ENCODE results near the gene CELA3A. TPM values are rescaled to one million over a fixed set of nuclear protein-coding genes. Genes with fewer than 3 reads are reported as not detected.

The CELA3A gene
- total and polyA plus RNA-seq, 2 of the 13 experiments (the other 11 are each of a cell fraction or from before 2014, with no cell fraction given), result 0.09 TPM; not detected in 1

DNA sequence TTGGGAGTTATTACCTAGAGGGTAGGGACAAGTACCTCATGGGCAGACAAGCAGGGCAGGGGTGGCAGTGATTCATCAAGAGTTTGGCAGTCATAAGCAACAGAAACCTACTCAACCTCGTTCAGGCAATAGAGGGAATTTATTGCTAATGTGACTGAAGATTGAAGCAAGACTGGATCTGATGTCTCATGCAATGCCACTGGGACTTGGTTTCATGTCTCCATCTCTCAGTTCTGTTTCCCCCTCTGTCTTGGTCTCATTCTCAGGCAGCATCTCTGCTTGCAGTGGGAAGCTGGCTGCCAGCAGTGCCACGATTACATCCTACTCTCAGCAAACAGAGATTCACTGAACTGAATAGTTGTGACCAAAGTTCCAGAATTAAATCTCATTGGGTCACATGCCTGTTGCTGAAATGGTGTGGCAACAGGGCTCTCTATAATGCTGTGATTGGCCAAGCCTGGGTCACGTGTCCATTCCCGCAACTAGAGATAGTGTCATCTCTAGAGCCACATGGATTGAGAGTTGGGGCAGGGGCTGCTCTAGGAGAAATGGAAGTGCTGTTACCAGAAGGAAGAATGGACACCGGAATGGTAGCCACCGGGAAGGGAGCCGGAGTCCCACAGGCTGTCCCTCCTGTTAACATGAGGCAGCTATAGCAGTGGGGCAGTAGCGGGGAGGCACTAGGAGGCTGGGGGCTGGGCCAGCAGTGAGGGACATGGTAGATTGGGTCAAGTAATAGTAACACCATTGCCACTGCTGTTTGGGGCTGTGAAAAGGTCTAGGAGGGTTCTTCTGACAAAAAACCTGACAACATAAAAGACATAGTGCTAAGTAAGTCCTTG, 47.1 kb downstream of the CELA3A start (continued):
- TF ChIP-seq, protein P1, sequence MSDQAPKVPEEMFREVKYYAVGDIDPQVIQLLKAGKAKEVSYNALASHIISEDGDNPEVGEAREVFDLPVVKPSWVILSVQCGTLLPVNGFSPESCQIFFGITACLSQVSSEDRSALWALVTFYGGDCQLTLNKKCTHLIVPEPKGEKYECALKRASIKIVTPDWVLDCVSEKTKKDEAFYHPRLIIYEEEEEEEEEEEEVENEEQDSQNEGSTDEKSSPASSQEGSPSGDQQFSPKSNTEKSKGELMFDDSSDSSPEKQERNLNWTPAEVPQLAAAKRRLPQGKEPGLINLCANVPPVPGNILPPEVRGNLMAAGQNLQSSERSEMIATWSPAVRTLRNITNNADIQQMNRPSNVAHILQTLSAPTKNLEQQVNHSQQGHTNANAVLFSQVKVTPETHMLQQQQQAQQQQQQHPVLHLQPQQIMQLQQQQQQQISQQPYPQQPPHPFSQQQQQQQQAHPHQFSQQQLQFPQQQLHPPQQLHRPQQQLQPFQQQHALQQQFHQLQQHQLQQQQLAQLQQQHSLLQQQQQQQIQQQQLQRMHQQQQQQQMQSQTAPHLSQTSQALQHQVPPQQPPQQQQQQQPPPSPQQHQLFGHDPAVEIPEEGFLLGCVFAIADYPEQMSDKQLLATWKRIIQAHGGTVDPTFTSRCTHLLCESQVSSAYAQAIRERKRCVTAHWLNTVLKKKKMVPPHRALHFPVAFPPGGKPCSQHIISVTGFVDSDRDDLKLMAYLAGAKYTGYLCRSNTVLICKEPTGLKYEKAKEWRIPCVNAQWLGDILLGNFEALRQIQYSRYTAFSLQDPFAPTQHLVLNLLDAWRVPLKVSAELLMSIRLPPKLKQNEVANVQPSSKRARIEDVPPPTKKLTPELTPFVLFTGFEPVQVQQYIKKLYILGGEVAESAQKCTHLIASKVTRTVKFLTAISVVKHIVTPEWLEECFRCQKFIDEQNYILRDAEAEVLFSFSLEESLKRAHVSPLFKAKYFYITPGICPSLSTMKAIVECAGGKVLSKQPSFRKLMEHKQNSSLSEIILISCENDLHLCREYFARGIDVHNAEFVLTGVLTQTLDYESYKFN (CRISPR knock-in tag; conservative IDR thresholded peaks at IDR 0.05), result no peak
- TF ChIP-seq, protein P2, sequence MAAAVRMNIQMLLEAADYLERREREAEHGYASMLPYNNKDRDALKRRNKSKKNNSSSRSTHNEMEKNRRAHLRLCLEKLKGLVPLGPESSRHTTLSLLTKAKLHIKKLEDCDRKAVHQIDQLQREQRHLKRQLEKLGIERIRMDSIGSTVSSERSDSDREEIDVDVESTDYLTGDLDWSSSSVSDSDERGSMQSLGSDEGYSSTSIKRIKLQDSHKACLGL (CRISPR knock-in tag; IDR thresholded peaks at IDR 0.05), result 0 out of 2 replicates have a peak, but pooled peaks have one; percentile 46
- TF ChIP-seq GATA4 (IDR thresholded peaks at IDR 0.05; ENCODE audit: borderline replicate concordance, low read depth) (no peak), POLR2AphosphoS2 (IDR thresholded peaks at IDR 0.05; ENCODE audit: low read depth, low read length) (no peak), ZNF44 (CRISPR knock-in tag; IDR thresholded peaks at IDR 0.05) (no peak), ZNF644 (CRISPR knock-in tag; IDR thresholded peaks at IDR 0.05; ENCODE audit: low read depth) (0 out of 2 replicates have a peak, but pooled peaks have one; percentile 57), ZNF546 (CRISPR knock-in tag; conservative IDR thresholded peaks at IDR 0.05) (no peak), ZNF451 (CRISPR knock-in tag; IDR thresholded peaks at IDR 0.05) (no peak), KDM3A (CRISPR knock-in tag; IDR thresholded peaks at IDR 0.05; ENCODE audit: low read depth) (no peak), ZNF496 (CRISPR knock-in tag; IDR thresholded peaks at IDR 0.05; ENCODE audit: insufficient replicate concordance) (no peak), CEBPB (IDR thresholded peaks at IDR 0.05; ENCODE audit: borderline replicate concordance, low read depth, low read length) (peak; percentile 92), SIX4 (CRISPR knock-in tag; IDR thresholded peaks at IDR 0.05) (no peak), ZSCAN9 (CRISPR knock-in tag; IDR thresholded peaks at IDR 0.05; ENCODE audit: borderline replicate concordance) (no peak), FOXP1 (IDR thresholded peaks at IDR 0.05) (no peak), FOXP1 (CRISPR knock-in tag; IDR thresholded peaks at IDR 0.05) (no peak), CREB1 (IDR thresholded peaks at IDR 0.05) (no peak), CREB1 (CRISPR knock-in tag; IDR thresholded peaks at IDR 0.05) (0 out of 2 replicates have a peak, but pooled peaks have one; percentile 23), KLF16 (CRISPR knock-in tag; IDR thresholded peaks at IDR 0.05) (0 out of 4 replicates have a peak, but pooled peaks of 1 of the 2 experiments have one; percentile 40)
- TF ChIP-seq, protein P3, sequence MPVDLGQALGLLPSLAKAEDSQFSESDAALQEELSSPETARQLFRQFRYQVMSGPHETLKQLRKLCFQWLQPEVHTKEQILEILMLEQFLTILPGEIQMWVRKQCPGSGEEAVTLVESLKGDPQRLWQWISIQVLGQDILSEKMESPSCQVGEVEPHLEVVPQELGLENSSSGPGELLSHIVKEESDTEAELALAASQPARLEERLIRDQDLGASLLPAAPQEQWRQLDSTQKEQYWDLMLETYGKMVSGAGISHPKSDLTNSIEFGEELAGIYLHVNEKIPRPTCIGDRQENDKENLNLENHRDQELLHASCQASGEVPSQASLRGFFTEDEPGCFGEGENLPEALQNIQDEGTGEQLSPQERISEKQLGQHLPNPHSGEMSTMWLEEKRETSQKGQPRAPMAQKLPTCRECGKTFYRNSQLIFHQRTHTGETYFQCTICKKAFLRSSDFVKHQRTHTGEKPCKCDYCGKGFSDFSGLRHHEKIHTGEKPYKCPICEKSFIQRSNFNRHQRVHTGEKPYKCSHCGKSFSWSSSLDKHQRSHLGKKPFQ (CRISPR knock-in tag; IDR thresholded peaks at IDR 0.05; ENCODE audit: insufficient replicate concordance), result no peak
- TF ChIP-seq, protein P4, sequence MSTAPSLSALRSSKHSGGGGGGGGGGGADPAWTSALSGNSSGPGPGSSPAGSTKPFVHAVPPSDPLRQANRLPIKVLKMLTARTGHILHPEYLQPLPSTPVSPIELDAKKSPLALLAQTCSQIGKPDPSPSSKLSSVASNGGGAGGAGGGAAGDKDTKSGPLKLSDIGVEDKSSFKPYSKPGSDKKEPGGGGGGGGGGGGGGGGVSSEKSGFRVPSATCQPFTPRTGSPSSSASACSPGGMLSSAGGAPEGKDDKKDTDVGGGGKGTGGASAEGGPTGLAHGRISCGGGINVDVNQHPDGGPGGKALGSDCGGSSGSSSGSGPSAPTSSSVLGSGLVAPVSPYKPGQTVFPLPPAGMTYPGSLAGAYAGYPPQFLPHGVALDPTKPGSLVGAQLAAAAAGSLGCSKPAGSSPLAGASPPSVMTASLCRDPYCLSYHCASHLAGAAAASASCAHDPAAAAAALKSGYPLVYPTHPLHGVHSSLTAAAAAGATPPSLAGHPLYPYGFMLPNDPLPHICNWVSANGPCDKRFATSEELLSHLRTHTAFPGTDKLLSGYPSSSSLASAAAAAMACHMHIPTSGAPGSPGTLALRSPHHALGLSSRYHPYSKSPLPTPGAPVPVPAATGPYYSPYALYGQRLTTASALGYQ (CRISPR knock-in tag; IDR thresholded peaks at IDR 0.05), result no peak
- TF ChIP-seq, protein P5, sequence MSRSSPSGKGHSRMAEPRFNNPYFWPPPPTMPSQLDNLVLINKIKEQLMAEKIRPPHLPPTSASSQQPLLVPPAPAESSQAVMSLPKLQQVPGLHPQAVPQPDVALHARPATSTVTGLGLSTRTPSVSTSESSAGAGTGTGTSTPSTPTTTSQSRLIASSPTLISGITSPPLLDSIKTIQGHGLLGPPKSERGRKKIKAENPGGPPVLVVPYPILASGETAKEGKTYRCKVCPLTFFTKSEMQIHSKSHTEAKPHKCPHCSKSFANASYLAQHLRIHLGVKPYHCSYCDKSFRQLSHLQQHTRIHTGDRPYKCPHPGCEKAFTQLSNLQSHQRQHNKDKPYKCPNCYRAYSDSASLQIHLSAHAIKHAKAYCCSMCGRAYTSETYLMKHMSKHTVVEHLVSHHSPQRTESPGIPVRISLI (CRISPR knock-in tag; IDR thresholded peaks at IDR 0.05; ENCODE audit: borderline replicate concordance), result no peak
